Gastroesophageal sphincter (tissue), 4 donors: ENCODE data around the gene EDN1. TPM values are rescaled to one million over a fixed set of nuclear protein-coding genes. Genes with fewer than 3 reads are reported as not detected.
A peak's percentile ranks its signal among the peaks of the same experiment; 100 is the strongest.

Source experiments
- ATAC-seq: fragments of 150-250 bp; one replicate; pipeline ENCODE4 v1.9.1; 2016; ENCODE audit warnings: mild to moderate bottlenecking, moderate library complexity
- H3K27ac ChIP-seq, 4 donors: fragments of 200-600 bp; sonication (generic) in 3 of 4; 1 replicate in 3 of 4; 2 replicates in 1 of 4; pipeline ENCODE4 v1.5.1; 2016 to 2019
- H3K27me3 ChIP-seq: fragments of 200-600 bp; sonication (generic); one replicate; pipeline ENCODE4 v1.5.1; 2019
- H3K36me3 ChIP-seq, 2 donors: fragments of 200-600 bp; sonication (generic); one replicate each; pipeline ENCODE4 v1.5.1; 2019; ENCODE audit warnings: control low read depth in 1 of 2
- H3K4me1 ChIP-seq, 3 donors: fragments of 200-600 bp; sonication (generic); 1 replicate in 2 of 3; 2 replicates in 1 of 3; pipeline ENCODE4 v1.5.1; 2016 to 2019; ENCODE audit warnings: control low read depth in 2 of 3
- H3K4me3 ChIP-seq, 2 donors: fragments of 200-600 bp; sonication (generic); one replicate each; pipeline ENCODE4 v1.5.1; 2019; ENCODE audit warnings: mild to moderate bottlenecking in 1 of 2, moderate library complexity in 1 of 2
- H3K9me3 ChIP-seq, 3 donors: fragments of 200-600 bp; sonication (generic); one replicate each; pipeline ENCODE4 v1.5.1; 2017 to 2019; ENCODE audit warnings: control low read depth in 2 of 3
- CTCF ChIP-seq, 4 experiments: fragments of 200-600 bp in 2 of 4; fragments of 450-650 bp in 2 of 4; sonication (generic) in 1 of 4; IDR thresholded peaks; one replicate each; pipeline ENCODE4 v1.5.1; 2017 to 2019; ENCODE audit warnings: antibody characterized with exemption in 4 of 4, mild to moderate bottlenecking in 2 of 4, moderate library complexity in 2 of 4
- EP300 ChIP-seq: sonication (generic); formaldehyde crosslinking; IDR thresholded peaks from one replicate; pipeline ENCODE4 v1.6.1; 2017; ENCODE audit warnings: antibody characterized with exemption, mild to moderate bottlenecking
- POLR2A ChIP-seq, 2 donors: fragments of 450-650 bp; IDR thresholded peaks; one replicate each; pipeline ENCODE4 v1.6.1; 2017; ENCODE audit warnings: antibody characterized with exemption in 2 of 2, mild to moderate bottlenecking in 2 of 2, moderate library complexity in 1 of 2
- POLR2AphosphoS5 ChIP-seq: sonication (generic); formaldehyde crosslinking; IDR thresholded peaks from one replicate; pipeline ENCODE4 v1.6.1; 2017; ENCODE audit warnings: antibody characterized with exemption
- WGBS, 2 donors: methylation state at CpG; one replicate each; pipeline ENCODE4 v1.1.5; 2018; ENCODE audit warnings: low coverage in 1 of 2; 5-methylcytosine and 5-hydroxymethylcytosine counted together
- total RNA-seq, 4 donors: library from RNA; depleted of rRNA; stranded (reverse); fragments of >200 nt; gene quantifications; one replicate each; pipeline ENCODE4 v1.1.0, GENCODE V29; 2016

EDN1 gene
- total RNA-seq, 4 donors from 2014 or later = 3.6 to 39.6 (median 15.1) TPM

- TF ChIP-seq EP300 (no peak), CTCF (IDR thresholded peaks at IDR 0.05) (no peak), POLR2AphosphoS5 (no peak)
- Histone ChIP-seq H3K27me3 (peaks cover 20% of the 10 kb centered on the region), H3K9me3 (no peaks in the 10 kb centered on the region), H3K27ac (no peak overlapping the region), H3K36me3 (peaks cover 0 to 15% of the 10 kb centered on the region in 2 donors), H3K4me3 (peak overlapping the region in 1 of 2 donors; percentile 54), H3K4me1 (peaks cover 0 to 17% (median 0%) of the 10 kb centered on the region in 3 donors)
- no peak for ATAC-seq
- WGBS, 2 donors = 82 to 93% methylated on average over 3 of the region's 3 CpGs
Measured at GRCh38 chr6:12294851-12295536, 4.8 kb downstream of the EDN1 start.

DNA sequence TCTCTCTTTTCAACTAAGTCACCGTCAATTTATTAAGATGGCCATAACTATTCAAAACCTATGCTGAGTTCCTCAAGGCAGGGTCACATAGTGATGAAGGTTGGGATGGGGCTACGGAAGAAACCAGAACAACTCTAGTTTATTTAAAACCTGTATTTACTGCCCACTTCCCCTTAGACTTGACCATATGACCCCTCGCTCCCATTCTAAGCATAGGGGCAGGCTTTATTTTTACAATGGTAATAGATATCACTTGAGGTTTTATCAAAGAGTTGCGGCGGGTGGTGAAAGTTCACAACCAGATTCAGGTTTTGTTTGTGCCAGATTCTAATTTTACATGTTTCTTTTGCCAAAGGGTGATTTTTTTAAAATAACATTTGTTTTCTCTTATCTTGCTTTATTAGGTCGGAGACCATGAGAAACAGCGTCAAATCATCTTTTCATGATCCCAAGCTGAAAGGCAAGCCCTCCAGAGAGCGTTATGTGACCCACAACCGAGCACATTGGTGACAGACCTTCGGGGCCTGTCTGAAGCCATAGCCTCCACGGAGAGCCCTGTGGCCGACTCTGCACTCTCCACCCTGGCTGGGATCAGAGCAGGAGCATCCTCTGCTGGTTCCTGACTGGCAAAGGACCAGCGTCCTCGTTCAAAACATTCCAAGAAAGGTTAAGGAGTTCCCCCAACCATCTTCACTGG lies 5.5 kb downstream of the EDN1 start:
- Histone ChIP-seq H3K4me3 (peak overlapping the region in 1 of 2 donors; percentile 7), H3K27me3 (peaks cover 20% of the 10 kb centered on the region), H3K27ac (no peak overlapping the region), H3K4me1 (peaks cover 0 to 10% (median 0%) of the 10 kb centered on the region in 3 donors), H3K36me3 (peaks cover 0 to 15% of the 10 kb centered on the region in 2 donors), H3K9me3 (no peaks in the 10 kb centered on the region)
- 78 to 81% methylated on average over 11 to 13 of the region's 14 CpGs for WGBS, 2 donors
- ATAC-seq = no peak
- TF ChIP-seq EP300 (no peak), POLR2A (IDR thresholded peaks at IDR 0.05) (no peak), POLR2AphosphoS5 (no peak), CTCF (IDR thresholded peaks at IDR 0.05) (no peak)

DNA sequence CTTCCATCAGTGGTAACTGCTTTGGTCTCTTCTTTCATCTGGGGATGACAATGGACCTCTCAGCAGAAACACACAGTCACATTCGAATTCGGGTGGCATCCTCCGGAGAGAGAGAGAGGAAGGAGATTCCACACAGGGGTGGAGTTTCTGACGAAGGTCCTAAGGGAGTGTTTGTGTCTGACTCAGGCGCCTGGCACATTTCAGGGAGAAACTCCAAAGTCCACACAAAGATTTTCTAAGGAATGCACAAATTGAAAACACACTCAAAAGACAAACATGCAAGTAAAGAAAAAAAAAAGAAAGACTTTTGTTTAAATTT lies 6.1 kb downstream of the EDN1 start:
- no peak for ATAC-seq
- Histone ChIP-seq H3K27me3 (peaks cover 20% of the 10 kb centered on the region), H3K36me3 (peaks cover 0 to 15% of the 10 kb centered on the region in 2 donors), H3K9me3 (no peaks in the 10 kb centered on the region), H3K4me3 (peak overlapping the region in 1 of 2 donors; percentile 7), H3K4me1 (peaks cover 0 to 4% (median 0%) of the 10 kb centered on the region in 3 donors), H3K27ac (no peak overlapping the region)
- no peak for TF ChIP-seq POLR2AphosphoS5
- no peak for TF ChIP-seq POLR2A (IDR thresholded peaks at IDR 0.05)
- TF ChIP-seq CTCF (IDR thresholded peaks at IDR 0.05) = no peak
- TF ChIP-seq EP300 = no peak
- WGBS, 2 donors = 56% methylated on average over 2 to 5 of the region's 5 CpGs

DNA sequence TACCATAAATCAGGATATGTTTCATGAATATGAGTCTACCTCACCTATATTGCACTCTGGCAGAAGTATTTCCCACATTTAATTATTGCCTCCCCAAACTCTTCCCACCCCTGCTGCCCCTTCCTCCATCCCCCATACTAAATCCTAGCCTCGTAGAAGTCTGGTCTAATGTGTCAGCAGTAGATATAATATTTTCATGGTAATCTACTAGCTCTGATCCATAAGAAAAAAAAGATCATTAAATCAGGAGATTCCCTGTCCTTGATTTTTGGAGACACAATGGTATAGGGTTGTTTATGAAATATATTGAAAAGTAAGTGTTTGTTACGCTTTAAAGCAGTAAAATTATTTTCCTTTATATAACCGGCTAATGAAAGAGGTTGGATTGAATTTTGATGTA lies 6.4 kb downstream of the EDN1 start:
- Histone ChIP-seq H3K4me3 (no peak overlapping the region), H3K36me3 (peaks cover 0 to 15% of the 10 kb centered on the region in 2 donors), H3K27me3 (peaks cover 18% of the 10 kb centered on the region), H3K4me1 (peaks cover 0 to under 1% (median 0%) of the 10 kb centered on the region in 3 donors), H3K9me3 (no peaks in the 10 kb centered on the region), H3K27ac (no peak overlapping the region)
- 90 to 92% methylated on average over 3 of the region's 3 CpGs for WGBS, 2 donors
- no peak for TF ChIP-seq POLR2A (IDR thresholded peaks at IDR 0.05)
- TF ChIP-seq CTCF (IDR thresholded peaks at IDR 0.05) = no peak
- TF ChIP-seq EP300 = no peak
- no peak for TF ChIP-seq POLR2AphosphoS5
- no peak for ATAC-seq
